Stimulated activated CD4-positive, alpha-beta T cell treated with anti-CD3 and anti-CD28 coated beads, Interleukin-1b, Interleukin-23, amount 100 ng/mL, for 24 hours (primary cell): ENCODE data around the gene ASIC4.
A peak's percentile ranks its signal among the peaks of the same experiment; 100 is the strongest.

Experiments used
- DNase-seq, 4 experiments: peaks; one replicate each; pipeline ENCODE4 v3.0.0-alpha.2; 2020; ENCODE audit warnings: low read depth in 4 of 4, low spot score in 1 of 4

ASIC4 gene

DNA sequence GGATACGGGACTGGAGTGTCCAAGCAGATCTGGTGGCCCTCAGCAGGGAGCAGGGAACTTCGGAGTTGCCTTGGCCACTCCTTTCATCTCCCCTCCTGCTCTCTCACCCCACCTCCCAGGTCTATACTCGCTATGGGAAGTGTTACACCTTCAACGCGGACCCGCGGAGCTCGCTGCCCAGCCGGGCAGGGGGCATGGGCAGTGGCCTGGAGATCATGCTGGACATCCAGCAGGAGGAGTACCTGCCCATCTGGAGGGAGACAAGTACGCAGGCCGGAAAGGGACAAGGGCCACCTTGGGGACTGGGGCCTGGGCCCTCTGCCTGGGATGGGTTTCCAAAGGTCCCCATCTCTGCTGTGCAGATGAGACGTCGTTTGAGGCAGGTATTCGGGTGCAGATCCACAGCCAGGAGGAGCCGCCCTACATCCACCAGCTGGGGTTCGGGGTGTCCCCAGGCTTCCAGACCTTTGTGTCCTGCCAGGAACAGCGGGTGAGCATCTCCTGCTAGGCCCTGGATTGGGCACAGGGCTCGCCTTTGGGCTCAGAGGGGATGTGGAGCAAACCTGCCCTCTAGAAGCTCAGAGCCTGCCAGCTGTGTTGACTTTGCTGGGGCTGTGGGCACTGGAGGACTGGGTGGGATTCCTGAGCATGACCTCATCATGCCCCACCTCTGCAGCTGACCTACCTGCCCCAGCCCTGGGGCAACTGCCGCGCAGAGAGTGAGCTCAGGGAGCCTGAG lies 17.5 kb downstream of the ASIC4 start:
- DNase-seq: no peak

DNA sequence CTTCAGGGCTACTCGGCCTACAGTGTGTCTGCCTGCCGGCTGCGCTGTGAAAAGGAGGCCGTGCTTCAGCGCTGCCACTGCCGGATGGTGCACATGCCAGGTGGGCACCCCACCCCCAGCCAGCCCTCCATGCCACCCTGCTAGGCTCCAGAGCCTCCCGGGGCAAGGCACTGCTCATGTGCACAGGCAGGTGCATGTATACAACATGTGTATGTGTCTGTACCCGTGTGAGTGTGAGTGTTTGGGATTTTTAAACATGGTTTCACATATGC lies 18.0 kb downstream of the ASIC4 start:
- DNase-seq: no peak

DNA sequence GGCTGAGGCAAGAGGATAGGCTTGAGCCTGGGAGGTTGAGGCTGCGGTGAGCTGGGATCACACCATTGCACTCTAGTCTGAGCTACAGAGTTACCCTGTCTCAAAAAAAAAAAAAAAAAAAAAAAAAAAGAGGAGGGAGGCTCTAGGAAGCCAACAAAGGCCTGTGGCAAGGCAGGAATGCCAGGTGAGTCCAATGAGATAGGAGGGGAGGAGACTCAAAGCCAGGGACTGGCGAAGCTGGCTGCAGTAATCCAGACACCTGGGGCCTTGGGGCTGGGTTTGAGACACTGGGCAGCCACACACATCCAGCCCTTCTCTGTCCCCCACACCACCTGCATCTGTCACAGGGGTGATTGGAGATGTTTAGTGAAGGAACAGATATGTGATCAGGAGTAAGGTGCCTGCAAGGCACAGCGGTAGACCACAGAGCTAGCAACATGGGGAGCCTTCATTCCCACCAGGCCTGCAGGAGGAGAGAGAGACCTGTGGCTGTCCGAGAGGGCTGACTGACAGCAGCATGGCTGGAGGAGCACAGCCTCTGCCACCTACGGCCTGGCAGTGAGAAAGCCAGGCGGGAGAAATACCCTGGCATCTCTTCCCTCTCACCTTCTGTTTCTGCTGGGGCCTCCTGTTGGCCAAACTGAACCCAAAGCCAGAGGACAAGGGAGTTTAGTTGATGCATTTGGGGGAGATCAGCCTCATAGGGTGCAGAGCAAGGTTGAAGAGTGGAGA lies 19.8 kb downstream of the ASIC4 start:
- DNase-seq: no peak

DNA sequence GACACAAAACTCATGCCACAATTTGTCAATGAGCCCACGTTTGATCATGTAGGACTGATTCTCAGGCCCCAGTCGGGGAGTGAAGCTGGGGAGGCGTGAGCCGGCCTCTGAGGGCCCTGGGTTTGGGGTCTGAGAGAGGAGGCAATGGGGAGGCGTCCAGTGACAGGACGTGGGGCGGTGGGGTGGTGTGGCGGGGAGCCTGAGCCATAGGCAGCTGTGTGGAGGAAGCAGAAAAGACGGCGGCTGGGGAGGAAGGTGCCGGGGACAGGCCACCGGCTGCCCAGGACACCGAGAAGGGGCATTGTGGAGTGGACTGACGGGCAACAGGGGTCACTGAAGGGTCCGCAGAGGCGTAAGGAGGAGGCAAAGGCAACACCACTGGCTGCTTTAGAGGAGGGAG lies 22.1 kb downstream of the ASIC4 start:
- no peak for DNase-seq

DNA sequence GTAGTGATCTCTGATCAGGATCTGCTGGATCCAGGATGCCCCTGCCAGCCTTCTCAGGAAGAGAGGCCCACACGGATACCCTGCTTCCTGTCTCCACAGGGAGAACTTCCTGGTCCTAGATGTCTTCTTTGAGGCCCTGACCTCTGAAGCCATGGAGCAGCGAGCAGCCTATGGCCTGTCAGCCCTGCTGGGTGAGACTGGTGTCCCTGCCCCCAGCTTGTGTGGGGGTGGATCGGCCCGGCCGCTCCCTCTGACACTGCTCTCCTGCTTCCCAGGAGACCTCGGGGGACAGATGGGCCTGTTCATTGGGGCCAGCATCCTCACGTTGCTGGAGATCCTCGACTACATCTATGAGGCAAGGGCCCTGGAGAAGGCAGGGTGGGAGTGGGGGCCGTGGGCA lies 22.7 kb downstream of the ASIC4 start:
- no peak for DNase-seq

DNA sequence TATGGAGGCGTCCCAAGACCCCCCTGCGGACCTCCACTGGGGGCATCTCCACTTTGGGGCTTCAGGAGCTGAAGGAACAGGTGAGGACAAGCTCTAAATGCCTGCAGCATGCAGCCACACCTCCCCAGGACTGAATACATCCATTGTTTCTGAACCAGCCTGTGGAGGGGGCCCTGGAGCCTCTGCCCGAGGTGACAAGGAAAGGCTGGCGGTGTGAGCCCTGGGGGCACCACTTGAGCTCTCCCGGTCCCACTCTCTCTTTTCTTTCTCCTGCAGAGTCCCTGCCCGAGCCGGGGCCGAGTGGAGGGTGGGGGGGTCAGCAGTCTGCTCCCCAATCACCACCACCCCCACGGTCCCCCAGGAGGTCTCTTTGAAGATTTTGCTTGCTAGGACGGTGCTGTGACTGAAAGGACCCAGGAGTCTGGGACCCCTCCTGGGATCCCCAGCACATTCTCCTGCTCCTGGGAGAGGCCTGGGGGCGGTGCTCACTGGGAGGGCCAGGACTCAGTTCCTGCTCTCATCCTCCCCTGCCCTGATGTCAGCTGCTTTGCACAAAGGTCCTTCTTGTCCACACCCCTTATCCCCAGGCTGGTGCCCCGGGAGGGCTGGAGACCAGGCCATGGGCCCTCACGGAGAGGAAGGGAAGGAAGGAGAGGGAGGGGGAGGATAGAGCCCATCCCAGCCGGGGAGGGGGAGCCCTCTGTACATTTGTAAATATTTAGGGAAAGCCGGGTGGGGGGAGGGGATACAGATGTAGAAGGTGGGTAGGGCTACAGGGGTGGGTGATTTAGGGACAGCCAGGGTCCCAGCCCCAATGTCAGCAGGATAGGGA lies 23.6 kb downstream of the ASIC4 start:
- no peak for DNase-seq

DNA sequence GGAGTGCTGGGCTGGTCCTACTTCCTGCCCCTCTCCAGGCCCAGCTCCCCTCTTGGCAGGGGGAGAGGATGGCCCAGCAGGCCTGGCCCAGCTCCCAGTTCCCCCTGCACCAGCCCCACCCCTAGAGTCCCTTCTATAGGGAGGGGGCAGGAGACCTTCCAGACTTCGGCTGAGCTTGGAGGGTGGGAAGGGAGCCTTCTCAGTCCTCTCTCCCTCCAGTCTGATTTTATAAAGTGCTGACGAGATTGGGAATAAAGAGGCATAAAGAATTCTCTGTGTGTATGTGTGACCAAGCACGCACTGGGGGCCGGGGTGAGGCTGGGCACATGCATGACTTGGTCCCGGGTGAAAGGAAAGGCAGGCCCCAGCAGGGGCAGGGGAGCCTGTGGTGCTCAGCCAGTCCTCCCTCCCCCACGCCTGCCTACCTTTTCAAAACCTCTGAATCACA lies 24.2 kb downstream of the ASIC4 start:
- DNase-seq: no peak

DNA sequence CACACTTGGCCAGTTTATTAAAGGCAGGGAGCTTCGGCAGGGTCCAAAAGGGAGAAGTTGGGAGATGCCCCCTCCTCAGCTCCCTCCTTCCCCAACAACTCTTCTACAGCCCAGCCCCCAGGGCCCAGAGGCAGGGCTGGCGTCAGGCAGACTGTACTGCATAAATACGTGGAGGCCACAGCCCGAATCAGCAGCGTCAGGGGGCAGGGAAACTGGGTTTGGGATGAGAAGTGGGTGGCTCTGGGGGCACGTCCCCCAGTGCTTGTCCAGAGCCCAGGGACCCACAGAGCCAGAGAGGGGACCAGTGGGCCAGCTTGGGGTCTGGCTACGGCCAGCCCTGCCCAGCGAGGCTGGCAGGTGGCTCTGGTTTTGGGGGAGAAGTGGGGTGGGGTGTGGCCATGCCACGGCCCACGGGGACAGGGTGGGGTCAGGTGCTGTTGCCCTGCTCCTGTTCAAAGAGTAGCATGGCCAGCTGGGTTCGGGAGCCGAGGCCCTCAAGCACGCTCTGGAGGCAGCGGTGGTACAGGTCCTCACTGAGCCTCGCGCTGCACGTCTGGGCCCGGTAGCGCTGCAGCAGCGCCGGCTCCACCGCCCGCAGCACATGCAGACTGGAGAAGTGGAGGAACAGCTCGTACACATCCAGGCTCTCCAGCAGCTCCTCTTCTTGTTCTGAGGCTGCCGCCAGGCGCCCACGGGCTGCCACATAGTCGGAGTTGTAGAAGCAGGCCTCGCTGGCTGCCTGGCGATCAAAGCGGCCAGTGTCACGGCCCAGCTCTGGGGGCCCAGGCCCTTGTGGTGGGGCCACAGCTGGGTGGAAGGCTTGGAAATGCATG lies 24.9 kb downstream of the ASIC4 start:
- DNase-seq: no peak

DNA sequence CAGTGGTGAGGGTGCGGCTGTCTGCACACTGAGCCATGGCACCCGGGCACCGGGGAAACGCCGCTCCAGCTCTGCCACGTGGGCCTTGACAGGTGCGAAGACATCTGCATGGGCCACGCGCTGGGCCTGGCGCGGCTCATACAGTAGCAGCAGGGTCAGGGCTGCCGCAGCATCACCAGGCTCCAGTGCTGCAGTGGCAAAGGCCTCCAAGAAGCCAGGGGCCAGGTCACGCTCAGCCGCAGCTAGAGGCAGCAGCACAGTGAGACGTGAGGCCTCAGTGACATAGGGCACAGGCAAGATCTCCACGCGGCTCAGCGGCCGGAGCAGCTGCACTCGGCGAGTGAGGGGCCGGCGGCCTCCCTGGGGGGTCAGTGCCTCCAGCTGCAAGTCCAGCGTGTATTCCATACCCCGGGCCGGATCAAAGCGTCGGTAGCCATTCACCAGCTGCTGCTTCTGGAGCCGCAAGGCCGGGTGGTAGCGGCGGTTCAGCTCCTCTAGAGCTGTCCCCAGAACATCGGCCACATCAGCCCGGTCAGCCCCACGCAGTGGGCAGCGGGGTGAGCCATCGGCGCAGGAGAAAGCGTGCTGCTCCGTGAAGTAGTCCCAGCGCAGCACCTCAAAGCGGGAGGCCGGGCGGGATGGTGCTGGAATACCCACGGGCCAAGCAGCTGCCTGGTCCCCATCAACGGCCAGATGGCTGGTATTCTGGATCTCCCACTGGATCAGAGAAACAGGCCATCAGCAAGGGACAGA lies 25.8 kb downstream of the ASIC4 start:
- DNase-seq: no peak

DNA sequence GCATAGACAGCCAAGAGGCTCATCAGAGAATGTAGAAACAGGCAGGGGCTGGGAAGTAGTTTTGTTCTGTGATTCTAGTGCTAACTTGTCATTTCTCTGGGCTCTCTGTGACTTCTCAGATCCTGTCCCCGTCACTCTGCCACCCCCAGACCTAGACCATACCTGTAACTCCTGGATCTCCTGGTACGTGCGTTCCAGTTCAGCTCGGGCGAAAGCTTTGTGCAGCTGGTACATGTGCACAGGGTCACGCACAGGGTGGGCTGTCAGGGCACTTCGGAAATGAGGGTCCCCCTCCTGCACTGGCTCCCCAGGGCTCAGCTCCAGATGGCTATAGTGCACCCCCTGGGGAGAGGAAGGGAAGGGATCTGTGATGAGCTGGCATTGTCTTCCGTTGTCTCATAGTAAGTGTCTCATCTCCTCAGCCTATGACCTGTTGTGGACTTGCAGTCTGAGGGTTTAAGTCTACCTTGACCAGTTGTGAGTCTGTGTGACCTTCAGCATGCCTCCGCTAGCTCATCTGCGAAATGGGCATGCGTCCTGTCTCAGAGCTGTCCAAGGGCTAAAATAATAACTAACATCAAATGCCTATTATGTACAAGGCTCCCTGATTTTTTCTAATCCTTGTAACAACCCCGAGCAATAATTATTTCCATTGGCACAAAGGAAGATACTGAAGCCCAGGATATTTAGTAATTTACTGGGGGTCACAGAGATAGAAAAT lies 26.7 kb downstream of the ASIC4 start:
- no peak for DNase-seq

DNA sequence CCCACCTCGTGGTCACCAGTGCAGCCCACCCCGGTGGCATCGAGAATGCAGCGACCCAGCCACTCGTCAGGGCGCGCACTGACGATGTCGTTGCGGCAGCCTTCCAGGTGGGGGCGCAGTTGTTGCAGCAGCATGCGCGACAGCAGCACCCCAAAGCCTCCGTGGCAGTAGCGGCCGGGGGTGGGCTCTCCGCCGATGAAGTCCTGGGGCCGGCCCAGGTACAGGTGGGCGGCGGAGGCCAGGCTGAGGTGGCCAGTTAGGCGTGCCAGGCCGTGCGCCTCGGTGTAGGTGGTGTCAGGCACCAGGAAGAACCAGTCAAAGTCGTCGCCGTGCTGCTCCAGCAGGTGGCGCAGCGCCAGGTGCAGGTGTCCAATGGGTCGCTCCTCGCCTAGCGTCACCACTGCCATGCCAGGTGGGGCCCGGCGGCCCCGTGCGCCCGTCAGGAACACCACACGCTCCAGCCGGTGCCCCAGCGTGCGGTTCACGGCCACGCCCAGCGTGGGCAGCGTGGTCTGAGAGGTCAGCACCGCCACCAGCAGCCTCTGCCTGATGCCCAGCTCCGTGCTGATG lies 27.4 kb downstream of the ASIC4 start:
- peak; percentile 67 to 86 (median 74) for DNase-seq

DNA sequence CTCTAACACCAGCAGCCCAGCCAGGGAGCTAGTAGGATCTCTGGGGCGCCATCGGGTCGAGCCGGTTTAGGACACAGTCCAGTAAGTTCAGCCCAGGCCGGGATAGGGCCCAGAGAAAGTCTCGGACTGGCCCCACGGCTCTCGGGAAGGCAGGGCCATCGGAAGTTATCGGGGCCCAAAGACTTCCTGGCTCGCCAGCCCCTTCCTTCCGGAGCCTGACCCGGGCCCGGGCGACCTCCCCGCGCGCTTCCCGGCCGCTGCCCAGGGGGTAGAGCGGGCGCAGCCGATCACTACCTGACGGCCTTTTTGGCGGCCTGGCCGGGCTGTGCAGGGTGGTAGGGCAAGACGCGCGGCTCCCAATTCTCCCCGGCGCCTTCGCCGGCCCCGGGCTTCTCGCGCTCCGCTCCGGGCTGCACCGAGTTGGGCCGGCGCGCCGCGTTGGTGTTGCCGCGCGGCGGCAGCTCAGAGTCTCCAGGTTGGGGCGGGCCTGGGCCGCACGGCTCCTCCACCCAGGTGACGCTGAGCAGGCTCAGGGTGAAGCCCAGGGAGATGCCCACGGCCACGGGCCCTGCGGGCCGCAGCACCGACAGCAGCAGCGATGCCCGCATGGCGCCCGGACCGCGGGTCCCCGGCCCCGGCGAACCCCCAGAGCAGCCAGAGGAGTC lies 28.8 kb downstream of the ASIC4 start:
- peak in 1 of 4 experiments; percentile 21 for DNase-seq

DNA sequence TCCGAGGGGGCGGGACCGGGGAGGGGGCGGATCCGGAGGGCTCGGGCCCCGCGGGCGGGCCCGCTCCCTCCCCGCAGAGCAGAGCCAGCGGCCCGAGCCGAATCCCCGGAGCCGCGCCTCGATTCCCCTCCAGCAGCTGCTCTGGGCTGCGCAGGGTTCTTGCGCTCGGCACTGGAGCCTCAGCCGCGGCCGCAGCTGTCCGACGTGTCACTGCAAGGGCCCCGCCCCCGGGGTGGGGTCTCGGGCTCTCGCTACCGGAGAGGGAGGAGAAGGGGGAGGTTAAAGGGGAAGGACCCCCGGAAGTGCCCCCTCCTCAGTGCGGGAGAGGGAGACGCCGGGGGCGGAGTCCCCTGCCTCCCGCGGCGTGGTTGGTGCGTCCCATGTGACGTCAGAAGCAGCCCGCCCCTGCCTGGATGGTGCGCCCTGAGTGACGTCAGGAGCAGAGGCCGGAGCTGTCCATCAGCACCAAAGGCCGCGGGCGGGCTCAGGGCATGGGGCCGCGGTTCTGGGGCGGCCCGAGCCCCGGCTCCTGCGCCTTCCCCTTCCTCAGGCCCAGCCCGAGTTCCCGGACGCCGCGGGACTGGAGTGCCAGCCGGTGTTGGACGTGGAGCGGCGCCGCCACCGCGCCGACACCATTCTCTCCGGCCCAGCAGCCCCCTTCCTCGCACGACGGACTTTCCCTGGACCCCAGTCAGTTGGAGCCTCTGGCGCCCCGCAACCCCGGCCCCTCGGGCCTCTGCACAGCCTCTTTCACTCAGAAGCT lies 29.5 kb downstream of the ASIC4 start, which contains the start of the genes CHPF and TMEM198:
Gene CHPF (minus strand): TSS at position 214 of the 763 bp plus-strand sequence. CDS start 271 bp downstream, outside the sequence.
Gene TMEM198 (plus strand): TSS at position 433 of the 763 bp plus-strand sequence. CDS start 700 bp downstream, outside the sequence.
- DNase-seq: peak; percentile 80 to 96 (median 92)

DNA sequence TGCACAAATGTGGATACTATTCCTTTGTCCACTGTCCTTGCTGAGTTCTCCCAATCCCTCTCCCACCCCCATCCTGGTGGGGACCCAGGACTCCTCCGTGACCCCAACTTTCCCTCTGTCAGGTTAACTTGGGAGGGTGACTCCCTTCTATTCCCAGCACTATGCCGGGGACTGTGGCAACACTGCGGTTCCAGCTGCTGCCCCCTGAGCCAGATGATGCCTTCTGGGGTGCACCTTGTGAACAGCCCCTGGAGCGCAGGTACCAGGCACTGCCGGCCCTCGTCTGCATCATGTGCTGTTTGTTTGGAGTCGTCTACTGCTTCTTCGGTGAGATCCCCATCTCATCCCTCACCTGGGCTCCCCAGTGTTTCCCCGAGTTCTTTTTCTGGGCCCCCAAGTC lies 30.3 kb downstream of the ASIC4 start:
- no peak for DNase-seq

DNA sequence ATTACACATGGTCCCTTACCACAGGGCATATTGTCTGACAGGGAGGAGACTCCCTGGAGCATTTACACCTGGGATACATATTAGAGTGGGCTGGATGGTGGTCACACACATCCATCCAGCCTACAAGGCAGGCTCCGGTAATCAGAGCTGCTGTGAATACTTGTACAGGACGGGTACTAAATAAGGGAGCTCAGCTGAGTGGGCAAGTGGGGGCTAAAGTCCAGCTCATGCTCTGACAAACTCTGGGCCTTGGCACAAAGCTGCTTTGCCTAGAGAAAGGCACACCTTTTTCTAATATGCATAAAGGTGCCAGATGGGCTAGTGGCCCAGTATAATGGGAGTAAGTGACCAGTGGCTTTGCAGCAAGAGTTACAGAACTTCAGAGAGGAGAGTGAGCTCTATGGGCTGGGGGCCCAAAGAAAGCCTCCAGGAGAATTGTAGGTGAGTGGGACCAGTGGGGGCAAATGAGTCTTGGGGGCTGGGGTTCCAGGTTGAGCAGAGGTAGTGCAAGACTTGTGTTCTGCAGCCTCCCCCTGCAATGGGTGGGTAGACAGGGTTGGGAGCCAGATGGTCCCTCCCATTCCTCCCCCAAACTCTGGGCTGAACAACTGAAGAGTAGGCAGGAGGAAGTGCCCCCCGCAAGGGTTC lies 31.1 kb downstream of the ASIC4 start:
- DNase-seq: no peak

DNA sequence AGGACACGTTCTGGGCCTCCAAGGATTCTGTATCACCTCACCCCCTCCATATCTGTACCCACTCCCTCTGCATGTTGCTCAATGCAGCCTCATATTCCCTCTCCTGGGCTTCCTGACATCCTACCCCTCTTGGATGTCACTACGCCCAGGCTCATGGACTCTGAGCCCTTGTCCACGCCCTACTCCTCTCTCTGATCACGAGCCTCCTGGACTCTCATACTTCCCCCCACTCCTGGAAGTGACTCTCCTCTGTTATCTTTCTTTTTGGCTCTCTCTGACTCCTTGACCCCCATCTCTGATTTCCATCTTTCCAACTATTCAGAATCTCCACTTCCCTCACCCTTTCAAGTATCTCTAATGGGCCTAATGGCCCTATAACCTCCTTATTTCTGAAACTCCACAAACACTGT lies 31.7 kb downstream of the ASIC4 start:
- DNase-seq: no peak

DNA sequence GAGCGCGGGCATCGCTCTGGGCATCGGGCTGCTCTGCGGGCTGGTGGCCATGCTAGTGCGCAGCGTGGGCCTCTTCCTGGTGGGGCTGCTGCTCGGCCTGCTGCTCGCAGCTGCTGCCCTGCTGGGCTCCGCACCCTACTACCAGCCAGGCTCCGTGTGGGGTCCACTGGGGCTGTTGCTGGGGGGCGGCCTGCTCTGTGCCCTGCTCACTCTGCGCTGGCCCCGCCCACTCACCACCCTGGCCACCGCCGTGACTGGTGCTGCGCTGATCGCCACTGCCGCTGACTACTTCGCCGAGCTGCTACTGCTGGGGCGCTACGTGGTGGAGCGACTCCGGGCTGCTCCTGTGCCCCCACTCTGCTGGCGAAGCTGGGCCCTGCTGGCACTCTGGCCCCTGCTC lies 33.3 kb downstream of the ASIC4 start:
- DNase-seq: no peak
